Measurements from ENCODE around the gene ASF1B. TPM values are rescaled to one million over a fixed set of nuclear protein-coding genes. Genes with fewer than 3 reads are reported as not detected.

The ASF1B gene
- total RNA-seq, 2 donors from 2014 or later, result 37.8 to 47.8 TPM

DNA sequence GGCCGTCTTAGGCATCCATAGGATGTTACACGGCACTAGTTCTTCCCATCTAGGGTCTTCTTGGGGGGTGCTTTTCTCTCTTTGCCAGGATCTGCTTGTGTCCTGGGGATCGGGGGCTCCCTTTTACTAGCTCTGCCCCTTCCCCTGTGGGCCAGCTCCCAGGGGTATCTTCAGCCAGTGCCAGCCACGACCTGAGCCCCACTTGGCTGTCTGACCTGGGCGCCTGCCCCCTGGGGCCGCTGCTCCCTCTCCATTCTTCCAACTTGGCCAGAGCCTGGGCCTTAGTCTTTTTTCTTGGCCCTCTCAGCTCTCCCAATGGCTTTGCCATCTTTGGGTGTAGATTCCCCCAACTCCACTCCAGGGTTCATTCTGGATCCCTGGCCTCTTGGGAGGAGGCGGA, 21.9 kb downstream of the ASF1B start:
- Mint-ChIP-seq H3K9me3 (no peaks in the 10 kb centered on the region), H3K27me3 (ENCODE audit: insufficient read depth) (no peaks in the 10 kb centered on the region), H3K27ac (no peak overlapping the region), H3K4me1 (peaks cover 23% of the 10 kb centered on the region), H3K4me3 (no peak overlapping the region), H3K36me3 (ENCODE audit: low read depth) (no peaks in the 10 kb centered on the region)
- Histone ChIP-seq H3K9me3 (ENCODE audit: control insufficient read depth, low read length) (no peaks in the 10 kb centered on the region), H3K4me3 (ENCODE audit: low read length) (no peak overlapping the region), H3K27ac (ENCODE audit: low read depth, low read length) (no peak overlapping the region), H3K9ac (ENCODE audit: extremely low read depth, low read length, poor library complexity, severe bottlenecking) (no peak overlapping the region), H3K4me1 (ENCODE audit: control insufficient read depth, insufficient read depth, low read length) (peaks cover 12% of the 10 kb centered on the region), H3K36me3 (ENCODE audit: control insufficient read depth, insufficient read depth, low read length) (no peaks in the 10 kb centered on the region), H3K27me3 (ENCODE audit: control insufficient read depth, insufficient read depth, low read length, poor library complexity, severe bottlenecking) (no peaks in the 10 kb centered on the region)
- 93 to 97% methylated on average over 3 to 7 of the region's 7 CpGs for WGBS, 2 experiments (ENCODE audit: insufficient coverage in 1 of 2, insufficient read length in 1 of 2)
- TF ChIP-seq, protein P1, sequence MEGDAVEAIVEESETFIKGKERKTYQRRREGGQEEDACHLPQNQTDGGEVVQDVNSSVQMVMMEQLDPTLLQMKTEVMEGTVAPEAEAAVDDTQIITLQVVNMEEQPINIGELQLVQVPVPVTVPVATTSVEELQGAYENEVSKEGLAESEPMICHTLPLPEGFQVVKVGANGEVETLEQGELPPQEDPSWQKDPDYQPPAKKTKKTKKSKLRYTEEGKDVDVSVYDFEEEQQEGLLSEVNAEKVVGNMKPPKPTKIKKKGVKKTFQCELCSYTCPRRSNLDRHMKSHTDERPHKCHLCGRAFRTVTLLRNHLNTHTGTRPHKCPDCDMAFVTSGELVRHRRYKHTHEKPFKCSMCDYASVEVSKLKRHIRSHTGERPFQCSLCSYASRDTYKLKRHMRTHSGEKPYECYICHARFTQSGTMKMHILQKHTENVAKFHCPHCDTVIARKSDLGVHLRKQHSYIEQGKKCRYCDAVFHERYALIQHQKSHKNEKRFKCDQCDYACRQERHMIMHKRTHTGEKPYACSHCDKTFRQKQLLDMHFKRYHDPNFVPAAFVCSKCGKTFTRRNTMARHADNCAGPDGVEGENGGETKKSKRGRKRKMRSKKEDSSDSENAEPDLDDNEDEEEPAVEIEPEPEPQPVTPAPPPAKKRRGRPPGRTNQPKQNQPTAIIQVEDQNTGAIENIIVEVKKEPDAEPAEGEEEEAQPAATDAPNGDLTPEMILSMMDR (conservative IDR thresholded peaks at IDR 0.05), result no peak
- DNase-seq, result no peak

DNA sequence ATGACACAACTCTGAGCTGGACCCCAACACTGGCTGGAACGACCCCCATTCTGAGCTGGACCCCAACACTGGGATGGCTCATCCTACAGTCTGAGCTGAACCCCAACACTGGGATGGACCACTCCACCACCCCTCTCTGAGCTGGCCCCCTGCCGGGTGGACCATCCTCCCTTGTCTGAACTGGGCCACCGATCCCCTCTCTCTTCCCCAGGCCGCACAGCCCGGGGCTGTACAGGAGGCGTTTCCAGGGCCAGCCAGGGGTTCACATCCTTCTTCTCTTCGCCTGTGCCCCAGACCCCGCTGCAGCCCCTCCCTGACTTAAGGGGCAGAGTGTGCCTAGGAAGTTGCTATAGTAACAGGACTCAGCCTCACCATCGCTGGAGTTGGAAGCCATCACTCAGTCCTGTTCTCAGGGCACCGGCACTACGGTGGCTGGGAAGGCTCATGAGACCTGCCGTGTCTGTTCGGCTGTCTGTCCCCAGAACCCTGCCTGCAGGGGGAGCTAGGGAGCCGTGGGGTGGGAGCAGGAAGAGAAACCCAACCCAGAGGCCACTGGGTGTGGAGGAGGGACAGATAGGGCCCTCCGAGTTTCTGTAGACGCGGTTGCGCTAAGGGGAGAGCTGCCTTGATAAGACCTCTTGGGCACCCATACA, 22.5 kb downstream of the ASF1B start:
- Mint-ChIP-seq H3K4me1 (peaks cover 19% of the 10 kb centered on the region), H3K9me3 (no peaks in the 10 kb centered on the region), H3K4me3 (no peak overlapping the region), H3K36me3 (ENCODE audit: low read depth) (no peaks in the 10 kb centered on the region), H3K27me3 (ENCODE audit: insufficient read depth) (no peaks in the 10 kb centered on the region), H3K27ac (no peak overlapping the region)
- H3K27ac ChIP-seq (ENCODE audit: low read depth, low read length), result no peak overlapping the region
- H3K9me3 ChIP-seq (ENCODE audit: control insufficient read depth, low read length), result no peaks in the 10 kb centered on the region
- peaks cover 12% of the 10 kb centered on the region for H3K4me1 ChIP-seq (ENCODE audit: control insufficient read depth, insufficient read depth, low read length)
- peak; percentile 71 for DNase-seq
- no peak overlapping the region for H3K4me3 ChIP-seq (ENCODE audit: low read length)
- WGBS, 2 experiments (ENCODE audit: insufficient coverage in 1 of 2, insufficient read length in 1 of 2), result 62 to 91% methylated on average over 2 to 18 of the region's 18 CpGs
- TF ChIP-seq, protein P1 (conservative IDR thresholded peaks at IDR 0.05), result peak; percentile 64
- no peak overlapping the region for H3K9ac ChIP-seq (ENCODE audit: extremely low read depth, low read length, poor library complexity, severe bottlenecking)
- H3K27me3 ChIP-seq (ENCODE audit: control insufficient read depth, insufficient read depth, low read length, poor library complexity, severe bottlenecking), result no peaks in the 10 kb centered on the region
- H3K36me3 ChIP-seq (ENCODE audit: control insufficient read depth, insufficient read depth, low read length), result no peaks in the 10 kb centered on the region

DNA sequence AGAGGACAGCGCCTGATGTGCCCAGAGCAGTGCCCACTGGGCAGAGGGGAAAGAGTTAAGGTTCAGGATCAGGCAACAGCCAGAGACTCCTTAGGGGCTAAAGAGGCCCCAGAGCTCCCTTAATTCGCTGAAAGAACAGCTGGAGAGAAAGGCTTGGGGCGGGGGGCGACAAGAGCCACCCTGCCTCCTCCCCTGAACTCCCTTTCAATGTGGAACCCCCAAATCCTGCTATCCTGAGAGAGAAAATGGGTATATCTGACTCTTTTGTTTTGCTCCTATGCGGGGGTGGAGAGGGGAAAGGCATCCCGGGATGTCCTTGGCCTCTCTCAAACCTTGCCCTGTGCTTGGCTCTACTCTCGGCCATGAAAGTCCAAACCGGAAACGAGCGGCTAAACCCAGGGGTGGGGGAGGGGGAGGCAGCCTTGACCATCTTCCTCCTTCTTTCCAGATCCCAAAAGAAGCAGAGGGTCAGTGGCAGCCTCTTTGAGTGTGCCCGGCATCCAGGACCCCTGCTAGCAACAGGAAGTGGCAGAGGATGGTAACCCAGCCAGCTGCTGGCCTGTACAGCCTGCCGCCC, 23.5 kb downstream of the ASF1B start:
- Histone ChIP-seq H3K27ac (ENCODE audit: low read depth, low read length) (no peak overlapping the region), H3K9ac (ENCODE audit: extremely low read depth, low read length, poor library complexity, severe bottlenecking) (no peak overlapping the region), H3K4me1 (ENCODE audit: control insufficient read depth, insufficient read depth, low read length) (peaks cover 12% of the 10 kb centered on the region), H3K9me3 (ENCODE audit: control insufficient read depth, low read length) (no peaks in the 10 kb centered on the region), H3K36me3 (ENCODE audit: control insufficient read depth, insufficient read depth, low read length) (no peaks in the 10 kb centered on the region), H3K4me3 (ENCODE audit: low read length) (no peak overlapping the region), H3K27me3 (ENCODE audit: control insufficient read depth, insufficient read depth, low read length, poor library complexity, severe bottlenecking) (no peaks in the 10 kb centered on the region)
- no peak overlapping the region for H3K4me3 Mint-ChIP-seq
- peak overlapping the region; percentile 58 for H3K27ac Mint-ChIP-seq
- H3K36me3 Mint-ChIP-seq (ENCODE audit: low read depth), result no peaks in the 10 kb centered on the region
- no peaks in the 10 kb centered on the region for H3K27me3 Mint-ChIP-seq (ENCODE audit: insufficient read depth)
- 58 to 77% methylated on average over 9 to 12 of the region's 12 CpGs for WGBS, 2 experiments (ENCODE audit: insufficient coverage in 1 of 2, insufficient read length in 1 of 2)
- H3K4me1 Mint-ChIP-seq, result peaks cover 14% of the 10 kb centered on the region
- TF ChIP-seq, protein P1 (conservative IDR thresholded peaks at IDR 0.05), result no peak
- no peaks in the 10 kb centered on the region for H3K9me3 Mint-ChIP-seq
- DNase-seq, result no peak
